DMS53 treated with DMSO at 0.1 percent for 48 hours (cell line): ENCODE results near the gene GRM7.

Experiments used
- DNase-seq: peaks from one replicate; lab custom pipeline; 2025; ENCODE audit not compliant: unreplicated experiment; lab: John Stamatoyannopoulos, UW

Gene GRM7

GRCh38 chr3:7567160-7567559 lies 706.2 kb downstream of the GRM7 start:
- no peak for DNase-seq

- DNase-seq: no peak
These were observed 707.7 kb downstream of the GRM7 start for GRCh38 chr3:7568526-7569184.

- no peak for DNase-seq
These were observed 712.4 kb downstream of the GRM7 start for GRCh38 chr3:7573330-7573729.

GRCh38 chr3:7574435-7574834 lies 713.5 kb downstream of the GRM7 start:
- no peak for DNase-seq

- no peak for DNase-seq
These were observed 715.2 kb downstream of the GRM7 start for GRCh38 chr3:7576071-7576470.

GRCh38 chr3:7576506-7576905 lies 715.6 kb downstream of the GRM7 start:
- DNase-seq: no peak

GRCh38 chr3:7577513-7577912 lies 716.6 kb downstream of the GRM7 start:
- no peak for DNase-seq

GRCh38 chr3:7581831-7582230 lies 720.9 kb downstream of the GRM7 start:
- DNase-seq: no peak

GRCh38 chr3:7585052-7585451 lies 724.1 kb downstream of the GRM7 start:
- no peak for DNase-seq

GRCh38 chr3:7588236-7588635 lies 727.3 kb downstream of the GRM7 start:
- no peak for DNase-seq

- no peak for DNase-seq
These were observed 728.6 kb downstream of the GRM7 start for GRCh38 chr3:7589526-7589925.

- no peak for DNase-seq
These were observed 741.4 kb downstream of the GRM7 start for GRCh38 chr3:7602297-7602696.

GRCh38 chr3:7607083-7607482 lies 746.2 kb downstream of the GRM7 start:
- no peak for DNase-seq

- no peak for DNase-seq
These were observed 746.8 kb downstream of the GRM7 start for GRCh38 chr3:7607676-7608075.

GRCh38 chr3:7610634-7611033 lies 749.7 kb downstream of the GRM7 start:
- no peak for DNase-seq

- no peak for DNase-seq
These were observed 754.1 kb downstream of the GRM7 start for GRCh38 chr3:7615043-7615442.

GRCh38 chr3:7618606-7619005 lies 757.7 kb downstream of the GRM7 start:
- no peak for DNase-seq

GRCh38 chr3:7620401-7620800 lies 759.5 kb downstream of the GRM7 start:
- DNase-seq: no peak

GRCh38 chr3:7621046-7621630 lies 760.2 kb downstream of the GRM7 start:
- DNase-seq: no peak

- no peak for DNase-seq
These were observed 760.7 kb downstream of the GRM7 start for GRCh38 chr3:7621651-7622050.

GRCh38 chr3:7625021-7625420 lies 764.1 kb downstream of the GRM7 start:
- DNase-seq: no peak

GRCh38 chr3:7630351-7630911 lies 769.5 kb downstream of the GRM7 start:
- DNase-seq: no peak

GRCh38 chr3:7630925-7631324 lies 770.0 kb downstream of the GRM7 start:
- DNase-seq: no peak
